Activated CD8-positive, alpha-beta memory T cell treated with anti-CD3 and anti-CD28 coated beads, Interleukin-2, amount 50 U/mL, for 24 hours (primary cell): ENCODE data around the gene MAPKBP1.

ENCODE experiments used
- DNase-seq: peaks from one replicate; pipeline ENCODE4 v3.0.0-alpha.2; 2020; ENCODE audit errors: extremely low read depth

The MAPKBP1 gene

DNA sequence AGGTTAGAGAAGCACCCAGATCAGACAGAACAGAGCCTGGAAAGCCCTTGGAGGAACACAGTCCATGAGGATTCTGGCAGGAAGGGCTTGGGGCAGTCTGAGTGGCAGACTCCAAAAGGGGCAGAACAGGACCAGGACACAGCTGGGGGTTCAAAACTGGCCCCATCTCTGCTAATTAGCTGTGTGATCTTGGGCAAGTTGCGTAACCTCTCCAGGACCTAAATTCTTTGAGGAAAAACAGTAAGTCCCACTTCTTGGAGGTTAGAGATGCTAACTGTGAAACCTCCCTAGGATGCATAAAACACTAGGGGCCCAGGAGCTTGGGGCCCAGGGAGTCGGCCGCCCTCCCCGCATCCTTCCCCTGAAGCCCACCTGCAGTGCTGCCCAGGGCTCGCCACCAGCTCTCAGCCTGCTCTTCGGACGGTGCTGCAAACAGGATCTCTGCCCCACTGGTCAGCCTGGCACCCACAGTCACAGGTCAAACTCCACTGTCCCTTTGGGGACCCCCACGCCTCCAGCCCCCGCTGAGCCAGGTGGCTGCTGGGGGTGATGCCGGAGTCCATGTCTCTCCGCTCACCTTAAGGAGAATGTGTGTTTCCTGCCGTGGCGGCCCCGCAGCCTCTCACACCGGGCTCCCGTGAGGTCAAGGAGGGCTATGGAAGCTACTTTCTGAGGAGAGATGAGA is 76.3 kb downstream of the MAPKBP1 start:
- DNase-seq, result no peak

GRCh38 chr15:41851167-41851523 is 76.9 kb downstream of the MAPKBP1 start:
- DNase-seq, result no peak

GRCh38 chr15:41851755-41852370 is 77.6 kb downstream of the MAPKBP1 start:
- DNase-seq, result no peak

DNA sequence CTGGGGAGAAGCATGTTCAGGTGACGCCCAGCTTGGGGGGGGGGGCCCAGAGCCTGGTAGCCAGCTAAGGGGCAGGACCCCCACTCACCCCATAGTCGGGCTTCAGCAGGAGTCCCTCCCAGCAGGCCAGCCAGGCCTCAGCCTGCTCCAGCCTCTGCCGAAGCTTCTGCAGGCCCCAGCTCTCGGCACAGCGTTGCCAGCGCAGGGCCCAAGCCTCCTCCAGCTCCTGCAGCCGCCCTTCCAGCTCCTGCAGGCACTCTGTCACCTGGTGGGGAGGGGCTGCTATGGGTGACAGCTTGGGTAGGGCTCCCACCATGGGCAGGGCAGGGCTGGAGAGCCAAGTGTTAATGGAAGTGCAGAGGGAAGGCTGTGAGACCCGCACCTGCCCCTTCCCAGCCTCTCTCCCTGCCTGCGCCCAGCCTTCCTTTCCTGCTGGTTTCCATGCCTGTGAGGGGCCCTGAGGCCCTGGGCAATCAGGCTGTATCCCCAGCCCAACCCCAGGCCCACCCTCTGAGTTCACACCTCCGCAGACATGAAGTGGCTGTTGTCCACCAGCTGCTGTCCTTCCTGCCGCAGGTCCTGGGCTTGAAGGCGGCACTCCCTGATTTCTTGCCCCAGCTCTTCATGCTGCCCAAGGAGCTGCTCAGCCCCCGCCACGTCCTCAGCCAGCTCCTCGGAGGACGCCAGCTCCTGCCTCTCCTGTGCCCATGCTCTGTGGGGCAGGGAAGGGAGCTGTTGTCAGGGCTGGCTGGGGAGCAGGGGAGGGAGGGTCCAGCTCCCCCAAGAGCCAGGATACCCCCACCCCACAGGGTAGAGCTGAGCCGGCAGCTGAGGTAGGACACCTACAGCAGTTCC is 78.7 kb downstream of the MAPKBP1 start:
- no peak for DNase-seq

DNA sequence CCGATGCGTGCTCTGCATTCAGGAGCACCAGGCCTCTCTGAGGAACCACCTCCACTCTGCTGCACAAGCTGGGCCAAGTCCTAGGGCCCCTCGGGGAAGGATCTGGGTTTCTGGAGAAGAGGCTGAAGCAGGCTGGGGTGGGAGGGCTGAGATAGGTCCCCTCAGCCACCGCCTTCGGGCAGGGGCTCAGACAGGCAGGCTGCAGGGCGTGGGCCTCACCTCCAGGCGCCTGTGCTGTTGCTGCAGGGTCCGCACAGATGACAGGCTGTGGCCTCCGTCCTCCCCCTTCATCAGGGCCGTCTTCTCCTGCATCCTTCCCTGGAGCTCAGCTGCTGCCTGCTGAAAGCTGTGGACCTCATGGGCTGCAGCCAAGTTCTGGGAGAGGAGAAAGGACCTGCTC is 79.5 kb downstream of the MAPKBP1 start:
- DNase-seq, result no peak

DNA sequence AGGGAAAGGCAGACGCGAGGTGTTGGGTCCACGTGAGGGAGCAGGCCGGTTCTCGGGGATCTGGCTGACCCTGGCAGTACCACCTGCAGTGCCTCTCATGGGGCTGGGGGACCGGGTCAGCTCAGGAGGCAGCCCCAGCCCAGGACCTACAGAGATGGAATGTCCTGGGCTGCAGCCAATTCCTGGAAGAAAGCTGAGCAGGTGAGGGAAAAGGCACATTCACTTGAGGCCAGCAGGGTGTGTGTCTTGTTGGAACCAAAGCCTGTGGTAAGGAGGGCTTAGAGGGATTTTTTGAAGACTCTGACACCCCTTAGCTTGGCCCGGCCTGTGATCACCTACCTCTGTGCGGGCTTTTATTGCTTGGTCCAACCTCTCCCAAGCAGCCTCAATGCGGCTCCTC is 80.2 kb downstream of the MAPKBP1 start:
- no peak for DNase-seq

- DNase-seq, result no peak
Measured at GRCh38 chr15:41855261-41855961, 81.1 kb downstream of the MAPKBP1 start.

GRCh38 chr15:41856262-41856661 is 82.0 kb downstream of the MAPKBP1 start:
- no peak for DNase-seq

DNA sequence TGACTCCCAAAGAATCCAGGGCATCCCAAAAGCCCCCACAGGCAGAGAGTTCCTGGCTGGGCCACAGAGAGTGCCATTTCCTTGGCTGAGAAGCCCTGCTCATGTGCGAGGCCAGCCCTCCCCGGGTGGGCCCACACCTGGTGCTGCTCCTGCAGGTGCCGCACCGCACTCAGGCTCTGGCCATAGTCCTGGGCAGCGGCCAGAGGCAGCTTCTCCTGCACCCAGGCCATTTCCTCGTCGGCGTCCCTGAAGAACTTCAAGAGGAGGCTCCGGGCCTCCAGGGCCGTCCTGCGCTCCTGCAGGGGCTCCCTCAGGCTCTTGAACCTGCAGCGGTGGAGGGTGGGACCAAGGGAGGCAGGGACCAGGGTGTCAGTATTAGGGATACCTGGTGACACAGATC is 82.4 kb downstream of the MAPKBP1 start:
- DNase-seq, result no peak

- DNase-seq, result no peak
Measured at GRCh38 chr15:41857316-41857715, 83.0 kb downstream of the MAPKBP1 start.

DNA sequence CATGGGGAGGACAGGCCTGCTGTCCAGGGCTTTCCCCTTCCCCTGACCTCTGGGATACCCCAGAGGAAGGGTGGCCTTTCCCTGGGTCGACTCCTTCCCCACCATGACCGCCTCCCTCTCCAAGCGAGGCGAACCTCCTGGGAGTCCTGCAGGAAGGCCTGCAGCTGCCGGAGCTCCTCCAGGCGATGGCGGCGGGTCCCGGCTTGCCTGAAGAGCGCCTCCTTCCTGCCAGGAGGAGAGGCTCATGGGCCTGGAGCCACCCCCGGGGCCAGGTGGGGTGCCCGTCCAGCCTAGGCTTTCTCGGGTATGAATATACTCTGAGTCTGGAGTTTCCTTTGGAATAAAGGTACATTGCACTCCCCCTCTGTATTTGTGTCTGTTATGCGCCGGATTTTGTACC is 84.5 kb downstream of the MAPKBP1 start:
- no peak for DNase-seq

GRCh38 chr15:41860049-41860828 is 86.0 kb downstream of the MAPKBP1 start:
- no peak for DNase-seq

DNA sequence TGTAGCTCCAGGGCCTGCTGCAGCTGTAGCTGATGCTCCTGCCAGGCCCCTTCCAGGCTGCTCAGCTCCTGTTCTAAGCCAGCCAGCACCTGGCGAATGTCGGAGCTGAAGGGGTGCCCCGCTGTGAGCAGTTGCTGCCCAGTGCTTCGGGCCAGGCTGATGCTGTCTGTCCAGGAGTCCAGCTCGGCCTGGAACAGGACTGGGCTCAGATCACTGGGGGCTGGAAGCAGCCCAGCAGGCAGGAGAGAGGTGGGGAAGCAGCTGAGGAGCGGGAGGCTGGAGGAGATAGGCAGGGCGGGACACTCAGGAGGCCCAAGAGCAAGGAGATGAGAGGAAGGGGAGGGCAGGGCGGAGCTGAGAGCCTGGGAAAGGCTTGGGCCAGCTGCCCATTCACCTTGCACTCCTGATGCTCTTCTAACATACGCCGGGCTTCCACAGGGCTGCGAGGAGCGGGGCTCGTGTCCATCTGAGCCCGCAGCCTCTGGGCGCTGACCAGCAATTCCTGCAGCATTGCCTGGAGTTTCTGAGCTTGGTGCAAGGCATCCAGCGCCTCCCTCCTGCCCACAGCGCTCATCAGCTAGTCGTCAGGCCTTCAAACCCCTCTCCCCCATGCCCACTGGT is 87.6 kb downstream of the MAPKBP1 start:
- no peak for DNase-seq

GRCh38 chr15:41862515-41863116 is 88.3 kb downstream of the MAPKBP1 start:
- no peak for DNase-seq

DNA sequence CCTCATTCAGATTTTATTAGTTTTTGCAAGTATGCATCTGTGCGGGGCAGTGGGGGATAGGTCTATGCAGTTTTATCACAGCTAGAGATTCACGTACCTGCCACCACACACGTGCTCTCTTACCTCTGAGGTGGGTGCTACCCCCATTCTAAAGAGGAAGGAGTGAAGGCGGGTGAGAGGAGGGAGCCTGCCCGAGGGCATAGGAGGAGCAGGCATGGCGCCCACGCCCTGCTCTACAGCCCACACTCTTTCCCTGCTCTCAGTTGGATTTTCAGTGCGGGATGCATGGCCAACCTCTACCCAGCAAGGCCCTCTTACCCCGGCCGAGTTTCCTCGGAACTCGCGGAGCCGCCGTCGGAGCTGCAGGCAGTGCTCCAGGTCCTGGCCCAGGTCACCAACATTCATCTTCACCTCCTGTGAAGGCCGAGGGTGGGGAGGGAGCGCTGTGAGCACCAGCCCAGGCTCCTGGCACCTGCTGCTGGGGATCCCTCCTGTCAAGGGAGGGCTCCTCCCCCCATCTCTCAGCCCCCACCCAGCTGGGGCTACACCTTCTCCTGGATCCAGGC is 91.3 kb downstream of the MAPKBP1 start:
- no peak for DNase-seq

DNA sequence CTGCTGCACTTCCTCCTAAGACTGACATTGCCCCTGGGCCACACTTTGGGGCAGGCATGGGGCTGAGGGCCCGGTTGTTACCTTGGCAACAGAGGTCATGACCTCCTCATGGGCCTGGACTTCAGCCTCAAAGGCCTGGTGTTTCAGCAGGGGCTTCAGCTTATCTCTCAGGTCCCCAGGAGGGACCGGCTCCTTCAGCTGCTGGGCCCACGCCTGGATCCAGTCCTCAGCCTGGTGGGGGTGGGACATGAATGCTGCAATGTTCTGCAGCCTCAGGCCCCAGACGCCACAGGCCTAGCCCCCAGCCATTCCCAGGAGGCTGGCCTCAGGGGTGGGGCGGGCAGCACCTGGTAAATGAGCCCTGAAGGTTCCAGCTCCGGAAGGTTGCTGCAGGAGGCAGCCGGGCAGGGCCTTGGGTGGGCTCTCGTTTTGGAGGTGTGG is 92.0 kb downstream of the MAPKBP1 start:
- no peak for DNase-seq

DNA sequence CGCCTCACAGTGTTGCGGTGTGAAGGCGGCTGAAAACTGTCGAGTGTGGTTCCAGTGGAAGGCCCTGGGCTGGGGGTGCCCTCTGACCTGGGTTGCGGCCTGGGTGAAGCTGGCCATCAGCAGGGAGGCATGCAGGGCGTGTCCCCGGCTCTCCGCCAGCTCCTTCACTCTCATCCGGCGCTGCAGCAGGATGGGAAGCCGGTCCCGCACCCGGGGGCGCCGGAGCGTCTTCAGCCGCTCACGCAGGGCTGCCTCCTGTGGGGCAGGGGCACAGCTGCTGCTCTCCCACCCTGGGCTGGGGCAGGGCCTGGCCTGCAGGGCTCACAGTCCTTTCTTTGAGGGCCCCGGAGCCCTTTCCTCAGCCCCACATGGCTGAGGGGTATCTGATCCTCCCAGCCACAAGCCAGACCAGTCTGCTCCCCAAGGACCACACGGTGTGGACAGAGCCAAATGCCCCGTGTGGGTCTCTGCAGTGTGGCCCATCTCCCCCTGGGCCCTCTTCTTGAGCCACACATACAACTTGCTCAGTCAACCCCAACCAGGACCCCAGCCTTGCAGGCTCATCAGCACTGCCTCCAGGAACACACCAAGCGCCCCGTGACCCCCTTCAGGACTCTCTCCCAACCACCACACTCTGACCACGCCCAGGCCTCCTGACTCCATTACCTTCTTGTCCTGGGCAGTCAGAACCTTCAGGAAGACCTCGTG is 92.7 kb downstream of the MAPKBP1 start:
- no peak for DNase-seq

DNA sequence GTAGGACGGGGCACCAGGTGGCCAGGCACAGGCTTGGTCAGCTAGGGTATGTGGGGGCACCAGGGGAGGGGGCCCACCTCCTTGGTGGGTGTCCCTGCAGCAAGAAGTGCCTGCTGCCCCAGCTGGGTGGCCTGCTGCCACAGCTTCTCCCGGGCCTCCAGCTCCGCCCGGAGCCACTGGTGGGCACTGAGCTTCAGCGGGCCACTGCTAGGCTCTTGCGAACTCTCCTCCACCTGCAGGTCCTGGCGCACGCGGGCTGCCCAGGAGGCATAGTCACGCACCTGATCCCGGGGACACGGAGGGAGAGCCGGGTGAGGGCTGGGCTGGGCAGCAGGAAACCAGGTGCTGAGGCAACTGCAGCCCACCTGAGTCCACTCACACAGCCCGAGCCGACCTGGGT is 94.0 kb downstream of the MAPKBP1 start:
- no peak for DNase-seq
